A673 (cell line): Measurements from ENCODE around the gene CEACAM16.

Experiments
- EZH2 ChIP-seq: fragments of 200-600 bp; sonication (generic); IDR thresholded peaks from 2 replicates; pipeline ENCODE4 v1.6.1; 2017; ENCODE audit warnings: borderline replicate concordance, low read depth, mild to moderate bottlenecking, mixed read lengths, antibody characterized with exemption, low read length; ENCODE audit not compliant: poor library complexity, severe bottlenecking
- TF ChIP-seq, protein P1 (sequence below): fragments of 300-800, 200-600 bp; sonication (generic); conservative IDR thresholded peaks from 2 replicates; pipeline ENCODE4 v1.5.1; 2017; ENCODE audit warnings: low read depth, mild to moderate bottlenecking, antibody characterized with exemption, low read length, moderate library complexity, mixed read lengths

DNA sequence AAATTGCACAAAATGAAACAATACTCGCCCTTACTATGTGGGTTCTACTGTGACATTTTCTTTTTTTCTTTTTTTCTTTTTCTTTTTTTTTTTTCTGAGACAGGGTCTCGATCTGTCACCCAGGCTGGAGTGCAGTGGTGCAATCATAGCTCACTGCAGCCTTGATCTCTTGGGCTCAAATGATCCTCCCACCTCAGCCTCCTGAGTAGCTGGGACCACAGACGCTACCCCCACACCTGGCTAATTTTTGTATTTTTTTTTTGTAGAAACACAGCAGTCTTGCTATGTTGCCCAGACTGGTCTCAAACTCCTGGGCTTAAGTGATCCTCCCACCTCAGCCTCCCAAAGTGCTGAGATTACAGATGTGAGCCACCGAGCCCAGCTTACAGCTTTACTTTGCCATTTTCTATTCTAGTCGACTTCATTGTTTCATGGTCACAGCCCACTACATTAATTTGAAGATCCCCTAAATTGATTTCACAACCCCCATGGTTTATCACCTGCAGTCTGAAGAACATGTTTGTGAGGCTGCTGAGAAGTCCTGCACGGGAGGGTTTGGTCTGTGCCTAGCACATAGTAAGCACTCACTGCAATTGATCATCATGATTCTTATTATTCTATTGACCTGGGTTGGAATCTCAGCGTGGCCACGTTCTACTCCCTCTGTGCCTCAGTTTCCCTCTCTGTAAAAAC, 53.3 kb downstream of the CEACAM16 start:
- TF ChIP-seq, protein P1, sequence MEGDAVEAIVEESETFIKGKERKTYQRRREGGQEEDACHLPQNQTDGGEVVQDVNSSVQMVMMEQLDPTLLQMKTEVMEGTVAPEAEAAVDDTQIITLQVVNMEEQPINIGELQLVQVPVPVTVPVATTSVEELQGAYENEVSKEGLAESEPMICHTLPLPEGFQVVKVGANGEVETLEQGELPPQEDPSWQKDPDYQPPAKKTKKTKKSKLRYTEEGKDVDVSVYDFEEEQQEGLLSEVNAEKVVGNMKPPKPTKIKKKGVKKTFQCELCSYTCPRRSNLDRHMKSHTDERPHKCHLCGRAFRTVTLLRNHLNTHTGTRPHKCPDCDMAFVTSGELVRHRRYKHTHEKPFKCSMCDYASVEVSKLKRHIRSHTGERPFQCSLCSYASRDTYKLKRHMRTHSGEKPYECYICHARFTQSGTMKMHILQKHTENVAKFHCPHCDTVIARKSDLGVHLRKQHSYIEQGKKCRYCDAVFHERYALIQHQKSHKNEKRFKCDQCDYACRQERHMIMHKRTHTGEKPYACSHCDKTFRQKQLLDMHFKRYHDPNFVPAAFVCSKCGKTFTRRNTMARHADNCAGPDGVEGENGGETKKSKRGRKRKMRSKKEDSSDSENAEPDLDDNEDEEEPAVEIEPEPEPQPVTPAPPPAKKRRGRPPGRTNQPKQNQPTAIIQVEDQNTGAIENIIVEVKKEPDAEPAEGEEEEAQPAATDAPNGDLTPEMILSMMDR: no peak
- no peak for TF ChIP-seq EZH2
